ENCODE results near the gene TNFAIP2.

Gene TNFAIP2

DNA sequence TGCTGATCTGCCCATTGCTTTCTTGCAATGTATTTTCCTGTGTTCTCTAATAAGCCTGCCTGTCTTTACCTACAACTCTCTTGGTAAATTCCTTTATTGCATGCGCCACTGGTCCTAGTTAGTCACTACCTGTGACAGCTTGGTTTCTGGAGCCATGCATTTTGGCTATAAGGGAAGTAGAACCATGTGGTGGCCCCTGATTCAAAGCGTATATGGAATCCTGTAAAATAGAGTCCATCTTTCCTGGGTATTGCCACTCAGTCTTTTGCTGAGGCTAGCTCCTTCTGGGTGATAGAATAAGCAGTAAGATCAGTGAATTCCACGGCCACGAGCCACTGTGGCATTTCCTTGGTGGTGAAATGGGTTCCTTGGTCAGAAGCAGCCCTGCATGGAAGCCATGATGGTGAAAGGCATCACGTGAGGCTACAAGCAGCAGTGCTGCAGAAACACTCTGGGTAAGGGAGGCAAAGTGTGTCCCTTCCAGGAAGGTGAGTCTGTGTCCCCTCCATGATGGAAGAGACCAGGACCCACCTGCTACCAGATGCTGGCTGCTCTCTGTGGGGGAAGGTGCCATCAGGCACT, 19.6 kb downstream of the TNFAIP2 start:
- no peaks in the 10 kb centered on the region for H3K9me3 ChIP-seq (ENCODE audit: insufficient read depth, low read length)
- H3K27me3 ChIP-seq (ENCODE audit: low read length): no peaks in the 10 kb centered on the region
- no peaks in the 10 kb centered on the region for H4K20me1 ChIP-seq (ENCODE audit: low read depth, low read length)
- H3K4me2 ChIP-seq (ENCODE audit: low read depth, low read length, poor library complexity, severe bottlenecking): no peak overlapping the region
- H3F3A ChIP-seq (ENCODE audit: insufficient read depth): peaks cover 7% of the 10 kb centered on the region; the same call in 1 of the 2 replicates
- no peaks in the 10 kb centered on the region for H3K9me2 ChIP-seq (replicated peaks; ENCODE audit: insufficient read depth, low read length)
- H3K4me3 ChIP-seq (ENCODE audit: insufficient read depth, low read length, poor library complexity, severe bottlenecking): no peak overlapping the region
- H3K9ac ChIP-seq (ENCODE audit: low read length): no peak overlapping the region
- no peaks in the 10 kb centered on the region for H3K79me2 ChIP-seq (ENCODE audit: insufficient read depth, low read length)
- TF ChIP-seq EZH2phosphoT487 (conservative IDR thresholded peaks at IDR 0.05; ENCODE audit: low read length): no peak
- TF ChIP-seq, protein P1, sequence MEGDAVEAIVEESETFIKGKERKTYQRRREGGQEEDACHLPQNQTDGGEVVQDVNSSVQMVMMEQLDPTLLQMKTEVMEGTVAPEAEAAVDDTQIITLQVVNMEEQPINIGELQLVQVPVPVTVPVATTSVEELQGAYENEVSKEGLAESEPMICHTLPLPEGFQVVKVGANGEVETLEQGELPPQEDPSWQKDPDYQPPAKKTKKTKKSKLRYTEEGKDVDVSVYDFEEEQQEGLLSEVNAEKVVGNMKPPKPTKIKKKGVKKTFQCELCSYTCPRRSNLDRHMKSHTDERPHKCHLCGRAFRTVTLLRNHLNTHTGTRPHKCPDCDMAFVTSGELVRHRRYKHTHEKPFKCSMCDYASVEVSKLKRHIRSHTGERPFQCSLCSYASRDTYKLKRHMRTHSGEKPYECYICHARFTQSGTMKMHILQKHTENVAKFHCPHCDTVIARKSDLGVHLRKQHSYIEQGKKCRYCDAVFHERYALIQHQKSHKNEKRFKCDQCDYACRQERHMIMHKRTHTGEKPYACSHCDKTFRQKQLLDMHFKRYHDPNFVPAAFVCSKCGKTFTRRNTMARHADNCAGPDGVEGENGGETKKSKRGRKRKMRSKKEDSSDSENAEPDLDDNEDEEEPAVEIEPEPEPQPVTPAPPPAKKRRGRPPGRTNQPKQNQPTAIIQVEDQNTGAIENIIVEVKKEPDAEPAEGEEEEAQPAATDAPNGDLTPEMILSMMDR (IDR thresholded peaks at IDR 0.05; ENCODE audit: insufficient read depth, low read length, poor library complexity, severe bottlenecking): no peak
- H3K36me3 ChIP-seq (ENCODE audit: low read length): no peaks in the 10 kb centered on the region
- H2AFZ ChIP-seq (ENCODE audit: low read depth, low read length, severe bottlenecking): no peak overlapping the region
- no peak overlapping the region for H3K27ac ChIP-seq (ENCODE audit: low read depth, low read length)

DNA sequence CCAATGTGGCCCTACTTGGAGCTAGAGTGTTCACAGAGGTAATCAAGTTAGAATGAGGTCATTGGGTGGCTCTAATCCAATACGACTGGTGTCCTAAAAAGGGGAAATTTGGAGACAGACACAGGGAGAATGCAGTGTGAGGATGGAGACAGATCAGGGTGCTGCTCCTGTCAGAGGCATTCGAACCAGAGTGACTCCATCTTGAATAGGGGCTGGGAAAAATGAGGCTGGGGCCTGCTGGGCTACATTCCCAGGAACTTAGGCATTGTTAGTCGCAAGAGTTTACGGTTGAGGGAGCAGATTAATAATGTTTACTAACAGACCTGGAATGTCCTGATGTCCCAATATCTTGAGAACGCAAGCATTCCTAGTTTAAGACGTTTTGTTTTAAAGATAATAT, 20.2 kb downstream of the TNFAIP2 start:
- no peaks in the 10 kb centered on the region for H4K20me1 ChIP-seq (ENCODE audit: low read depth, low read length)
- H3K27me3 ChIP-seq (ENCODE audit: low read length): no peaks in the 10 kb centered on the region
- no peak overlapping the region for H3K4me3 ChIP-seq (ENCODE audit: insufficient read depth, low read length, poor library complexity, severe bottlenecking)
- H2AFZ ChIP-seq (ENCODE audit: low read depth, low read length, severe bottlenecking): no peak overlapping the region
- no peak overlapping the region for H3K4me2 ChIP-seq (ENCODE audit: low read depth, low read length, poor library complexity, severe bottlenecking)
- H3K79me2 ChIP-seq (ENCODE audit: insufficient read depth, low read length): no peaks in the 10 kb centered on the region
- no peak for TF ChIP-seq EZH2phosphoT487 (conservative IDR thresholded peaks at IDR 0.05; ENCODE audit: low read length)
- TF ChIP-seq, protein P1 (IDR thresholded peaks at IDR 0.05; ENCODE audit: insufficient read depth, low read length, poor library complexity, severe bottlenecking): no peak
- H3K9ac ChIP-seq (ENCODE audit: low read length): no peak overlapping the region
- H3K9me3 ChIP-seq (ENCODE audit: insufficient read depth, low read length): no peaks in the 10 kb centered on the region
- no peak overlapping the region for H3K27ac ChIP-seq (ENCODE audit: low read depth, low read length)
- no peaks in the 10 kb centered on the region for H3K9me2 ChIP-seq (replicated peaks; ENCODE audit: insufficient read depth, low read length)
- peaks cover 7% of the 10 kb centered on the region; the same call in 1 of the 2 replicates for H3F3A ChIP-seq (ENCODE audit: insufficient read depth)
- H3K36me3 ChIP-seq (ENCODE audit: low read length): no peaks in the 10 kb centered on the region

DNA sequence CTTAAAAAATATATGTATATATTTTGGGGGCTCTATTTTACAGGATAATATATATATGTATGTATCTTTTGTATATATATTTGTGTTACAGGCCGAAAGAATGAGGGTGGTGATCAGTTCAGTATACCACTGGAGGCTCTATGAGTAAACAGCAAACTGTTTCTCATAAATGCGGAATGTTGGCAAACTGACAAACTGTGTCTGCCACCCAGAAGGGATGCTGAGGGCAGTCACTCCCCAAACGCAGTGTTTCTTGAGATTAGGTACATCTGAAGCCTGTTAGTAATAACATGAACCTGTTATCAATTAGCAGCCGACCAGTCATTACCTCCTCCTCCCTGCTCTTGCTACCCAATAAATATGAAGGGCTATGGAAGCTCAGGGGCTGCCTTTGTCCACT, 20.8 kb downstream of the TNFAIP2 start:
- H3F3A ChIP-seq (ENCODE audit: insufficient read depth): peaks cover 7% of the 10 kb centered on the region; the same call in 1 of the 2 replicates
- H3K9me3 ChIP-seq (ENCODE audit: insufficient read depth, low read length): no peaks in the 10 kb centered on the region
- H3K9me2 ChIP-seq (replicated peaks; ENCODE audit: insufficient read depth, low read length): no peaks in the 10 kb centered on the region
- H3K4me3 ChIP-seq (ENCODE audit: insufficient read depth, low read length, poor library complexity, severe bottlenecking): no peak overlapping the region
- no peaks in the 10 kb centered on the region for H4K20me1 ChIP-seq (ENCODE audit: low read depth, low read length)
- no peak overlapping the region for H3K4me2 ChIP-seq (ENCODE audit: low read depth, low read length, poor library complexity, severe bottlenecking)
- H3K27ac ChIP-seq (ENCODE audit: low read depth, low read length): no peak overlapping the region
- no peaks in the 10 kb centered on the region for H3K27me3 ChIP-seq (ENCODE audit: low read length)
- TF ChIP-seq, protein P1 (IDR thresholded peaks at IDR 0.05; ENCODE audit: insufficient read depth, low read length, poor library complexity, severe bottlenecking): no peak
- H3K79me2 ChIP-seq (ENCODE audit: insufficient read depth, low read length): no peaks in the 10 kb centered on the region
- H2AFZ ChIP-seq (ENCODE audit: low read depth, low read length, severe bottlenecking): no peak overlapping the region
- H3K36me3 ChIP-seq (ENCODE audit: low read length): no peaks in the 10 kb centered on the region
- no peak overlapping the region for H3K9ac ChIP-seq (ENCODE audit: low read length)

All from SU-DHL-6 (cell line).